ENCODE results near the gene ZKSCAN2. TPM values are rescaled to one million over a fixed set of nuclear protein-coding genes. Genes with fewer than 3 reads are reported as not detected.

ZKSCAN2 gene
- total and polyA plus RNA-seq, 8 donors: 4.4 to 11.0 (median 9.8) TPM

GRCh38 chr16:25217921-25218320 is 39.7 kb downstream of the ZKSCAN2 start:
- DNase-seq (no peak), ATAC-seq (no peak)
- Histone ChIP-seq H3K4me3 (no peak overlapping the region), H3K9me3 (no peaks in the 10 kb centered on the region), H3K27me3 (peaks cover 0 to 14% of the 10 kb centered on the region in 2 donors), H3K27ac (no peak overlapping the region), H3K36me3 (no peaks in the 10 kb centered on the region), H3K4me1 (no peaks in the 10 kb centered on the region)
- TF ChIP-seq CTCF (IDR thresholded peaks at IDR 0.05): no peak
- intact Hi-C loops (cut with DNase I): no loop called here

GRCh38 chr16:25217112-25217511 is 40.5 kb downstream of the ZKSCAN2 start:
- Histone ChIP-seq H3K27me3 (peaks cover 0 to 14% of the 10 kb centered on the region in 2 donors), H3K36me3 (no peaks in the 10 kb centered on the region), H3K27ac (no peak overlapping the region), H3K4me1 (no peaks in the 10 kb centered on the region), H3K9me3 (no peaks in the 10 kb centered on the region), H3K4me3 (no peak overlapping the region)
- no peak for DNase-seq
- intact Hi-C loops (cut with DNase I): no loop called here
- TF ChIP-seq CTCF (IDR thresholded peaks at IDR 0.05): no peak
- ATAC-seq: no peak

- Histone ChIP-seq H3K4me3 (no peak overlapping the region), H3K27ac (no peak overlapping the region), H3K4me1 (no peaks in the 10 kb centered on the region), H3K27me3 (peaks cover 0 to 14% of the 10 kb centered on the region in 2 donors), H3K9me3 (no peaks in the 10 kb centered on the region), H3K36me3 (no peaks in the 10 kb centered on the region)
- intact Hi-C loops (cut with DNase I): no loop called here
- no peak for TF ChIP-seq CTCF (IDR thresholded peaks at IDR 0.05)
- ATAC-seq: no peak
- DNase-seq: no peak
Measured at GRCh38 chr16:25213709-25214397, 43.8 kb downstream of the ZKSCAN2 start.

GRCh38 chr16:25212636-25213035 is 45.0 kb downstream of the ZKSCAN2 start:
- TF ChIP-seq CTCF (IDR thresholded peaks at IDR 0.05): no peak
- ATAC-seq (no peak), DNase-seq (no peak)
- intact Hi-C loops (cut with DNase I): no loop called here
- Histone ChIP-seq H3K27me3 (peaks cover 0 to 13% of the 10 kb centered on the region in 2 donors), H3K4me1 (no peaks in the 10 kb centered on the region), H3K9me3 (no peaks in the 10 kb centered on the region), H3K4me3 (no peak overlapping the region), H3K36me3 (no peaks in the 10 kb centered on the region), H3K27ac (no peak overlapping the region)

- DNase-seq: no peak
- no peak overlapping the region for H3K27ac ChIP-seq
- no peak overlapping the region for H3K4me3 ChIP-seq
- no peak for ATAC-seq
- no peak for TF ChIP-seq CTCF (IDR thresholded peaks at IDR 0.05)
- no peaks in the 10 kb centered on the region for H3K27me3 ChIP-seq
- no peaks in the 10 kb centered on the region for H3K9me3 ChIP-seq
- no peaks in the 10 kb centered on the region for H3K4me1 ChIP-seq
- no peaks in the 10 kb centered on the region for H3K36me3 ChIP-seq
- intact Hi-C loops (cut with DNase I): no loop called here
Measured at GRCh38 chr16:25210758-25211157, 46.9 kb downstream of the ZKSCAN2 start.
